Left forelimb (tissue), 1 donor: ENCODE results near the gene LPIN3.

Experiments
- DNase-seq: peaks from one replicate; pipeline ENCODE4 v3.0.0-alpha.2; 2018; ENCODE audit warnings: low spot score

Gene LPIN3

GRCh38 chr20:41393705-41394066 is 53.1 kb downstream of the LPIN3 start:
- DNase-seq: no peak

DNA sequence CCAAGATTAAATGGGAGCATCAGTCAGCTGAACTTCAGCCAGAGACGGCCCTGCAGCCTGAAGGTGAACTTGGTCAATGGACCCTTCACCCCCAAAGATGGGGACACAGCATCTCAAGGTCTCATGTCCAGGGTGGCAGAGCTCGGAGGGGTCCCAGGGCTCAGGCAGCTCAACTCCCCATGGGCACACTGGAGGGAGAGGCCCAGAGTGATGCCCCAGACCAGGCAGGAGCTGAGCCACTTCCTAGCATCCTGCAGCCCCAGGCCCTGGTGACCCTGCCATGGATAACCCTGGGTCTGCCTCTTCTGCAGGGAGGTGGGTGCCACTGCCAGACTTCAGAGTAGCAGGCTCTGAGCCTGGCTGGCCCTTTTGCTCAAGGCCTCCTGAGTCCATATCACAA is 53.5 kb downstream of the LPIN3 start:
- DNase-seq: no peak

DNA sequence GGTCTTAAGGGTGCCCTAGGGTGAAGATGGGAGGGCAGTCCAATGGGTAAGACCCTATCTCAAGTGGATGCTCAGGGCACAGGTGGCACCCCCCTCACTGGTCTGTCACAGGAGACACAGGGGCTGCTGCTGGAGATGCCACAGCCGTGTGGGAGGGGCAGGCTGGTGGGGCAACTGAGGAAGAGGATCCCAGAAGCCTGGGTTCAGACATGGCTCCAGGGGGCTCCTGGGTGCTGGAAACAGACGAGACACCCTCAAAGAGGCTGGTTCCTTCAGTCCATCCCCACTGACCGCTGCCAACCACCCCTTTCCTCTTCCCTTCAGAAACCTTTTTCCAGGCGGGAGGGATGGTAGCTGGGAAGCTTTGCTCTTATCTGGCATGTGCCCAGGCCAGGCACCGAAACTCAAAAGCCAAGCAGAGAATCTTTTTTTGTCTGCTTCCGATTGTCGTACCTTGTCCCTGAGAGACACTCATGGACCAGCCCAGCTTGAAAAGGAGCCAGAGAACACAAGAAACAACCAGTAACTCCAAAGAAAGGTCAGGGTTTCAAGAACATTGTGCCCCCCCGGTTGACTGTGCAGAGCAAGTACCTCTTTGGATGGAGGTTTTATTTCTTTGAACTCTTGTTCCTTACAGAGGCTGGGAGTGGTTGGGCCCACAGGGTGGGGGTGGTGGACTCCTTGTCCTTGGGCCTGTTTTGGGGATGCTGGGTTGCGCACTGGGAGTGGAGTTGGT is 54.5 kb downstream of the LPIN3 start:
- DNase-seq: no peak

DNA sequence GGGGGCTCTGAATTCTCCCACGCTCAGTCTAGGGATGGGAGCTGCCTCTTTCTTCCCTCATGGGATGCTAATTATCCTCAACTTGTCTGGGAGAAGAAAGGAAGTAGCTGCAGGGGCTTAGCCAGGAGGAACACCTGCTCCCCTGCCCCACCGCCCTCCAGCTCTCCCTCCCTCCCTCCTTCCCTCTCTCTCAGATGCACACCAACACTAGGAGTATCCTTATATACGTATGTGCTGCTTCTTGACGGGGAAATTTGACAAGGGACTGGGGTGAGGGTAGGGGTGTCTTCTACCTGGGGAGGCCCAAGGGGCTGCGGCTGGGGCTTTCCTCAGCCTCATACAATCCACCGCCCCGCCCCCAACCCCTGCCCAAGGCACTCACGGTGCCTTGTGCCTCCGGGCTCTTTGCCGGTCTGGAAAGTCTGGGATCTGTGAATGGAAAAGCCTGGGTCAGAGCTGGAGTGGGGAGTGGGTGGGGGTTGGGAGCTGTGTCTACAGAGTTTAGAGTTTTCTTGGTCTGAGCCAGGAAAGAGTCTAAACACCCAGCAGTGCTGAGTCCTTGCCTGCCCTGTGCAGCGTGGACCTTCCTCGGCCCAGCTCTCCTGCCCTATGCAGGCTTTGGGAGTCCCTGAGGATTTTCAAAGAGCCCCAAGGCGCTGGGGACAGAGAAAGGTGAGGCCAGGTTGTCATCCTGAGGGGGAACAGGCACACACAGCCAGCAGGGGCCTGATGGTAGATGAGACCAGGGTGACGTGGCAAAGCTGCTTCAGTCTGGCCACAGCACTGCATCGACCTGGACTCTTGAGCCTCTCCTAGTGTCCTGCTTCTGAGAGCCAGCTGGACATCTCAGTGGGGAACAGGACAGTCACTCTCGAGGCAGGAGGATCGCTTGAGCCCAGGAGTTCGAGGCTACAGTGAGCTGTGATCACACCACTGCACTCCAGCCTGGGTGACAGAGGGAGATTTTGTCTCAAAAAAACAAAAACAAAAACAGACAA is 55.3 kb downstream of the LPIN3 start:
- no peak for DNase-seq

GRCh38 chr20:41398408-41398807 is 57.8 kb downstream of the LPIN3 start:
- DNase-seq: no peak

GRCh38 chr20:41403604-41404003 is 63.0 kb downstream of the LPIN3 start:
- DNase-seq: no peak

DNA sequence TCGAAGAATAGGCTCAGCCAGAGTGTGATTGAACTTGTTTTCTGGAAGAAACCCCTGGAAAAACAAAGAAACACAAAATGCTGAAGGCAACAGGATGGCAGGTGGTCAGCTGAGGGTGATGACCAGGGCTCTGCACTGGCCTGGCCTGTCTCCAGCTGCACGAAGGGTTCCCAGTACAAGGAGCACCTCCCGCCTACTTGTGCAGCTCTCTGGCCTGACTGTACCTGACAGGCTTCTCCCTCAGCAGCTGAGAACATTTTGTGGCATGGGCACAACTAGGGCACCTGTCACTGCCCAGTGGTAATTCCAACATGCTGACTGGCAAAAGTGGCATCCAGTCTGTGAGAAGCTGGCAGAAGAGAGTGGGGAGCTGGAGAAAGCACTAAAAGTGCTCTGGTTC is 64.8 kb downstream of the LPIN3 start:
- DNase-seq: no peak

GRCh38 chr20:41406353-41406752 is 65.7 kb downstream of the LPIN3 start:
- DNase-seq: no peak

GRCh38 chr20:41406896-41407444 is 66.3 kb downstream of the LPIN3 start:
- DNase-seq: no peak

GRCh38 chr20:41407607-41408006 is 67.0 kb downstream of the LPIN3 start:
- DNase-seq: no peak

DNA sequence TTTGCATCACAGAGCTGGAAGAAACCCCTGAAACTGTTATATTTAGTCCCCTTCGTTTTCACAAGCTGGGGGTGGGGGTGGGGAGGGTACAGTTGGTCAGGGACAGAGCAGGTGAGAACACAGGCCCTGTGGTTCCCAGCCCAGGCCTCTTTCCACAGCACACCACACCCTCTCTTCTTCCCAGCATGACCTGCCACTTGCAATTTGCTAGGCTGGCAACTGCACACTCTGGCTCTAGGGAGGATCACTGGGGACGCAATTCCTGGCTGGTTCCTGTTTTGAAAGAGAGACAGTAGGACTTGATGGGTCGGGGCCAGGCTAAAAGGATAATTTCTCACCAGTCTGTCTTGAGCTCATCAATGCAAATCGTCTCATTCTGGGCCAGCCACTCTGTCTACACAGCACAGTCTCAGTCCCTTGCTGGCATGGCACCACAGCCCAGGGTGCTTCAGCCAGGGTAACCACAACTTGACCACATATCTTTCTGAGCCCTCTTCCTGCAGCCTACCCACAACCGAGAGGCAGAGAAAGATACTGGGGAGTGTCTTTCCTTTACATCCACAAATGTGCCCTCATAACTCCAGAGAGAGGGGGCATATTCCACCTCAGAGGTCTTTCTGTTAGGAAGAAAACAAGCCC is 67.7 kb downstream of the LPIN3 start:
- DNase-seq: no peak

DNA sequence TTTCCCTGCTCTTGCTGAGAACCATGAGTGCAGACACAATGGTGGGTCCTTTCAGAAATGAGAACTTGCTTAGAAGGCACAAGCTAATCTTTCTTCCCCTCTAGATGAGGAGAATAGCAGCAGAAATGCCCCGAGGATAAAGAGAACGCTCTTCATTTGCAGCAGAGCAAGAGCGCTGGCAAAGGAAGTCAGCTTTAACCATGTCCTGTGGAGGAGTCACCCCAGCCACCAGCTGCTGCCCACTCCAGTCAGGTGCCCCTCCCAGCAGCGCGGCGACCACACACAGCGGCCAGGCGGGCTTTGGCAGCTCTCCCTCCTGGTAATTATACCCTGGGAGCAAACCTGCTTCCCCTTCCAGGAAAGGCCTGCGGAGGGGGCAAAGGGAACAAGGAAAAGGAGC is 68.4 kb downstream of the LPIN3 start:
- DNase-seq: no peak
